Measurements from ENCODE around the gene TSPO.

Gene TSPO

DNA sequence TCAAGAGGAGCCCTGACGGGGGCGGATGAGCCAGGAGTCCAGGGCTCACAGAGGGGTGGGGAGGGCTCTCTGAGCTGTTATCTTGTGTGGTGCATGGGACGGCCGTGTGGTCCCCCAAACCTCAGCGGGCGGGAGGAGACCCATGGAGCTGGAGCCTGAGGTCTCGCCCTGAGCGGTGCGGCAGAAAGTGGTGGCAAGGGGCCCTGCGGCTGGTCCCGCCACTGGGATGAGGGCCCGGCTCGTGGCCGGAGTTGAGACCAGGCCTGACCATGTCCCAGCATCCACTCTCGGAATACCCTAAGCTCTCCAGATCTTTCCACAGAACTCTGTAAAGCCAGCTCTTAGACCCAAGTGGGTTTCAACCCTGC, 58.1 kb downstream of the TSPO start:
- TF ChIP-seq, protein P1, sequence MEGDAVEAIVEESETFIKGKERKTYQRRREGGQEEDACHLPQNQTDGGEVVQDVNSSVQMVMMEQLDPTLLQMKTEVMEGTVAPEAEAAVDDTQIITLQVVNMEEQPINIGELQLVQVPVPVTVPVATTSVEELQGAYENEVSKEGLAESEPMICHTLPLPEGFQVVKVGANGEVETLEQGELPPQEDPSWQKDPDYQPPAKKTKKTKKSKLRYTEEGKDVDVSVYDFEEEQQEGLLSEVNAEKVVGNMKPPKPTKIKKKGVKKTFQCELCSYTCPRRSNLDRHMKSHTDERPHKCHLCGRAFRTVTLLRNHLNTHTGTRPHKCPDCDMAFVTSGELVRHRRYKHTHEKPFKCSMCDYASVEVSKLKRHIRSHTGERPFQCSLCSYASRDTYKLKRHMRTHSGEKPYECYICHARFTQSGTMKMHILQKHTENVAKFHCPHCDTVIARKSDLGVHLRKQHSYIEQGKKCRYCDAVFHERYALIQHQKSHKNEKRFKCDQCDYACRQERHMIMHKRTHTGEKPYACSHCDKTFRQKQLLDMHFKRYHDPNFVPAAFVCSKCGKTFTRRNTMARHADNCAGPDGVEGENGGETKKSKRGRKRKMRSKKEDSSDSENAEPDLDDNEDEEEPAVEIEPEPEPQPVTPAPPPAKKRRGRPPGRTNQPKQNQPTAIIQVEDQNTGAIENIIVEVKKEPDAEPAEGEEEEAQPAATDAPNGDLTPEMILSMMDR (IDR thresholded peaks at IDR 0.05), result no peak

DNA sequence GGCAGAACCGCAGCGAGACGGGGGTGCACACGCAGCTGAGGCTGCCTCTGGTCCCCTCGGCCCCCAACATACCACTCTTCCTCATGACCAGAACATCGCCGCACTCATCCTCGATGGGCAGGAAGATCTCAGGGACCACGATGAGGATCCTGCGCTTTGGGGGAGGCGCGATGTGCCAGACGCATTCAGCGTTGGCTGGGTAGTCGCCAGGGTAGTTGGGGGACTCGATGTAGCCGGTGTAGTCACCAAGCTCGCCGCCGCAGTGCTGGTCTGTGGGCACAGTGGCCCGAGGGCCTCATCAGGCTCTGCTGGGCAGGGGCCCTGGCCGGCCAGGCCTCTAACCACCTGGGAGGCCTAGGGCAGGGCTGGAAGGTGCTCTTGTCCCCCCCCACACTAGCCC, 58.6 kb downstream of the TSPO start:
- Histone ChIP-seq H3K9me3 (ENCODE audit: control insufficient read depth, low read length) (no peaks in the 10 kb centered on the region), H3K4me3 (ENCODE audit: low read depth, low read length) (no peak overlapping the region)
- TF ChIP-seq, protein P1 (IDR thresholded peaks at IDR 0.05), result no peak

More for the DNA sequence above, 58.1 kb downstream of the TSPO start:
- Histone ChIP-seq H3K4me3 (ENCODE audit: low read depth, low read length) (no peak overlapping the region), H3K9ac (no peak overlapping the region), H2AFZ (no peak overlapping the region), H3K27ac (no peak overlapping the region), H3K4me2 (ENCODE audit: low read length) (no peak overlapping the region), H3K27me3 (ENCODE audit: control insufficient read depth, insufficient read depth, low read length) (no peaks in the 10 kb centered on the region), H3K9me3 (ENCODE audit: control insufficient read depth, low read length) (no peaks in the 10 kb centered on the region), H3K79me2 (no peaks in the 10 kb centered on the region), H3K4me1 (no peaks in the 10 kb centered on the region), H3K36me3 (ENCODE audit: control insufficient read depth, insufficient read depth, low read length) (no peaks in the 10 kb centered on the region)

DNA sequence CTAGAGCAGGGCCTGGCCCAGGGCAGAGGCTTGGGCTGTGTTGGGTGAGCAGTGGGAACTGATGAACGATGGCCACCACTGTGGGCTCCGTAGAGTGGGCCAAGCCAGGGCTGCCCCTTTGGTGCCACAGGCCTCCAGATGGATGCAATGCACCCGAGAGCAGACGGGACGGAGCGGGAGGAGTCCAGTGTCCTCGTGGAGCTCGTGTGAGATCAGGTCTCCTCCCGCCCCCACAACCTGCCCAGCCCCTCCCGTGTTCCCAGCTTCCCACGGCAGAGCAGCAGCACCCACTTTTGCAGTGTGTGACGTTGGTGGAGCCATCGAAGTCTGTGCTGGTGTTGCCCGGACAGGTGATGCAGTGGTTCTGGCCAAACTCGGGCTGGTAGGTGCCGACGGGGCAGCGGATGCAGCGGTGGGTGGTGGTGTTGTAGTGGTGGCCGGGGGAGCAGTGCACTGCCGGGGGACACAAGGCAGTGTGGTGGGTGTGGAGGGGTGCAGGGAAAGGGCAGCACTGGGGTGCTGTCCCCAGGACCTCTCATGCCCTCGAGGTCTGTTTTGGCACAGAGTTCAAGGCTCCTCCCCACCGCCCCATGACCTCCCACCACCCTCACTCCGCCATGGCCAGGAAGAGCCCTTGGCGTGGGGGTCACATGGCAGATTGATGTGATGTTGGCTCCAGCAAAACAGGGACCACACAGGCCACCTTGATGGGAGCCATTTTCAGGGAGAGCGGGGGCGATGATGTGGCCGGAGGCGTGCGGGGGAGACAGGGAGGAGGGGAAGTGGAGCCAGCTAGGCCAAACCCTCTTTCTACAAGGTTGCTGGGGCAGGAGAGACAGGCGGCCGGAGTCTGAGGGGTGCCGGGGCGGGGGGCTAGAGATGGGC, 59.5 kb downstream of the TSPO start:
- Histone ChIP-seq H3K36me3 (ENCODE audit: control insufficient read depth, insufficient read depth, low read length) (no peaks in the 10 kb centered on the region), H3K4me3 (ENCODE audit: low read depth, low read length) (no peak overlapping the region), H3K79me2 (no peaks in the 10 kb centered on the region), H3K4me1 (no peaks in the 10 kb centered on the region), H3K27me3 (ENCODE audit: control insufficient read depth, insufficient read depth, low read length) (no peaks in the 10 kb centered on the region), H3K9me3 (ENCODE audit: control insufficient read depth, low read length) (no peaks in the 10 kb centered on the region), H2AFZ (no peak overlapping the region), H3K4me2 (ENCODE audit: low read length) (no peak overlapping the region), H3K27ac (no peak overlapping the region), H3K9ac (no peak overlapping the region)
- TF ChIP-seq, protein P1 (IDR thresholded peaks at IDR 0.05), result no peak

More for the DNA sequence above, 58.6 kb downstream of the TSPO start:
- no peak overlapping the region for H3K27ac ChIP-seq
- no peaks in the 10 kb centered on the region for H3K27me3 ChIP-seq (ENCODE audit: control insufficient read depth, insufficient read depth, low read length)
- no peak overlapping the region for H3K9ac ChIP-seq
- no peaks in the 10 kb centered on the region for H3K4me1 ChIP-seq
- no peak overlapping the region for H2AFZ ChIP-seq
- H3K4me2 ChIP-seq (ENCODE audit: low read length), result no peak overlapping the region
- H3K79me2 ChIP-seq, result no peaks in the 10 kb centered on the region
- no peaks in the 10 kb centered on the region for H3K36me3 ChIP-seq (ENCODE audit: control insufficient read depth, insufficient read depth, low read length)

DNA sequence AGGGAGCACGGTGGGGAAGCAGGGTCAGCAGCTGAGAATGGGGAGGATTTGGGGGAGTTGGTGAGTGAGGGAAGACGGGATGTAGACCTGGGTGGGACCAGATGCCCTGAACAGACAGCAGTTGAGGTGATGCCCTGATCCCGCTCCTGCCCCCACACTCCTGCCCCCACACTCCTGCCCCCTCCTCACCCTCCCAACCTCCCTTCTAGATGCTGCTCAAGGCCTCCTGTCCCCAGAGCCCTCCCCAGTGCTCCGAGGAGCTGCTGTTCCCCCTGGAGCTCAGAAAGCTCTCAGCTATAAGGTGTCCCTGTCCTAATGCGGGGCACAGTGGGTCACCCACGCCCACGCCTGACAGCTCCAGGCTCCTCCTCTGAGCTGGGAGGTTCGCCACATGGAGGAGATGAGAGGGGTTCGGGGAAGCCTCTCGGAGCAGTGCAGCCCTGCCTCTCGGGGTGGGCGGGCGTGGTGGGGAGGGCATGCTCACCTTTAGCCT, 60.6 kb downstream of the TSPO start:
- Histone ChIP-seq H3K4me1 (no peaks in the 10 kb centered on the region), H3K27ac (no peak overlapping the region), H3K27me3 (ENCODE audit: control insufficient read depth, insufficient read depth, low read length) (no peaks in the 10 kb centered on the region), H3K9me3 (ENCODE audit: control insufficient read depth, low read length) (no peaks in the 10 kb centered on the region), H3K9ac (no peak overlapping the region), H3K36me3 (ENCODE audit: control insufficient read depth, insufficient read depth, low read length) (no peaks in the 10 kb centered on the region), H2AFZ (no peak overlapping the region), H3K4me2 (ENCODE audit: low read length) (no peak overlapping the region), H3K4me3 (ENCODE audit: low read depth, low read length) (no peak overlapping the region), H3K79me2 (no peaks in the 10 kb centered on the region)
- TF ChIP-seq, protein P1 (IDR thresholded peaks at IDR 0.05), result no peak
